SU-DHL-6 (cell line): Measurements from ENCODE around the gene LYZL1.

Source experiments
- H2AFZ ChIP-seq: fragments of 200-600 bp; sonication (generic); 2 replicates; pipeline ENCODE4 v1.6.1; 2014; ENCODE audit warnings: low read depth, mild to moderate bottlenecking, moderate library complexity, mixed read lengths, antibody characterized with exemption, low read length; ENCODE audit not compliant: severe bottlenecking
- H3F3A ChIP-seq: fragments of 200-600 bp; shearing (Covaris generic); 2 replicates; pipeline ENCODE4 v1.6.0; 2016; ENCODE audit warnings: antibody characterized with exemption, mild to moderate bottlenecking; ENCODE audit not compliant: insufficient read depth
- H3K27ac ChIP-seq: fragments of 200-600 bp; sonication (generic); 2 replicates; pipeline ENCODE4 v1.5.1; 2016; ENCODE audit warnings: low read depth, mild to moderate bottlenecking, low read length, moderate library complexity, mixed read lengths
- H3K27me3 ChIP-seq: fragments of 200-600 bp; sonication (generic), shearing (Covaris generic); 2 replicates; pipeline ENCODE4 v1.6.0; 2014; ENCODE audit warnings: mild to moderate bottlenecking, low read length
- H3K36me3 ChIP-seq: fragments of 200-600 bp; sonication (generic); 2 replicates; pipeline ENCODE4 v1.6.1; 2014; ENCODE audit warnings: mild to moderate bottlenecking, low read length, mixed read lengths
- H3K4me2 ChIP-seq: fragments of 300-600, 200-600 bp; shearing (Covaris generic), sonication (generic); 2 replicates; pipeline ENCODE4 v1.6.0; 2014; ENCODE audit warnings: low read length, low read depth, mild to moderate bottlenecking; ENCODE audit not compliant: poor library complexity, severe bottlenecking
- H3K4me3 ChIP-seq: fragments of 200-600 bp; sonication (generic); 2 replicates; pipeline ENCODE4 v1.5.1; 2014; ENCODE audit warnings: antibody characterized with exemption, low read length, mild to moderate bottlenecking, mixed read lengths; ENCODE audit not compliant: insufficient read depth, poor library complexity, severe bottlenecking
- H3K79me2 ChIP-seq: fragments of 200-600 bp; sonication (generic); 2 replicates; pipeline ENCODE4 v1.6.1; 2014; ENCODE audit warnings: mild to moderate bottlenecking, low read length, moderate library complexity; ENCODE audit not compliant: insufficient read depth
- H3K9ac ChIP-seq: fragments of 200-600 bp; sonication (generic); 2 replicates; pipeline ENCODE4 v1.7.0; 2014; ENCODE audit warnings: mild to moderate bottlenecking, low read length
- H3K9me2 ChIP-seq: fragments of 200-600 bp; sonication (generic); replicated peaks from 2 replicates; pipeline ENCODE4 v1.6.1; 2014; ENCODE audit warnings: low read length; ENCODE audit not compliant: insufficient read depth
- H3K9me3 ChIP-seq: fragments of 200-600 bp; sonication (generic); 2 replicates; pipeline ENCODE4 v1.6.1; 2014; ENCODE audit warnings: low read length, mixed read lengths; ENCODE audit not compliant: insufficient read depth
- H4K20me1 ChIP-seq: fragments of 200-600 bp; sonication (generic); 2 replicates; pipeline ENCODE4 v1.6.1; 2014; ENCODE audit warnings: low read depth, mild to moderate bottlenecking, antibody characterized with exemption, low read length, moderate library complexity, mixed read lengths
- CTCF ChIP-seq: fragments of 200-600 bp; sonication (generic); IDR thresholded peaks from one replicate; pipeline ENCODE4 v1.5.1; 2017; ENCODE audit warnings: antibody characterized with exemption, mild to moderate bottlenecking, low read length, moderate library complexity; ENCODE audit not compliant: insufficient read depth, poor library complexity, severe bottlenecking
- EZH2phosphoT487 ChIP-seq: fragments of 200-600 bp; sonication (generic), shearing (Covaris generic); conservative IDR thresholded peaks from 2 replicates; pipeline ENCODE4 v1.6.1; 2018; ENCODE audit warnings: mild to moderate bottlenecking, antibody characterized with exemption, low read length, moderate library complexity, mixed read lengths

The LYZL1 gene

GRCh38 chr10:29345910-29346209 lies 57.0 kb downstream of the LYZL1 start:
- H3K9ac ChIP-seq: no peak overlapping the region
- no peaks in the 10 kb centered on the region for H4K20me1 ChIP-seq
- H3F3A ChIP-seq: no peaks in the 10 kb centered on the region
- no peak overlapping the region for H3K27ac ChIP-seq
- H3K79me2 ChIP-seq: no peaks in the 10 kb centered on the region
- H3K9me2 ChIP-seq: no peaks in the 10 kb centered on the region
- no peaks in the 10 kb centered on the region for H3K36me3 ChIP-seq
- H2AFZ ChIP-seq: no peak overlapping the region
- TF ChIP-seq CTCF (no peak), EZH2phosphoT487 (no peak)
- H3K4me2 ChIP-seq: no peak overlapping the region
- no peak overlapping the region for H3K4me3 ChIP-seq
- no peaks in the 10 kb centered on the region for H3K27me3 ChIP-seq
- no peaks in the 10 kb centered on the region for H3K9me3 ChIP-seq

GRCh38 chr10:29346296-29347001 lies 57.6 kb downstream of the LYZL1 start:
- Histone ChIP-seq H3K4me3 (no peak overlapping the region), H3K9ac (no peak overlapping the region), H2AFZ (no peak overlapping the region), H3K27me3 (no peaks in the 10 kb centered on the region), H3F3A (no peaks in the 10 kb centered on the region), H3K36me3 (no peaks in the 10 kb centered on the region), H3K79me2 (no peaks in the 10 kb centered on the region), H3K9me2 (no peaks in the 10 kb centered on the region), H3K27ac (no peak overlapping the region), H4K20me1 (no peaks in the 10 kb centered on the region), H3K4me2 (no peak overlapping the region), H3K9me3 (no peaks in the 10 kb centered on the region)
- TF ChIP-seq CTCF: no peak
- no peak for TF ChIP-seq EZH2phosphoT487

GRCh38 chr10:29348836-29349235 lies 60.0 kb downstream of the LYZL1 start:
- no peak overlapping the region for H2AFZ ChIP-seq
- no peaks in the 10 kb centered on the region for H3K36me3 ChIP-seq
- H3K9me3 ChIP-seq: no peaks in the 10 kb centered on the region
- no peak overlapping the region for H3K9ac ChIP-seq
- no peaks in the 10 kb centered on the region for H3K79me2 ChIP-seq
- H3K27ac ChIP-seq: no peak overlapping the region
- TF ChIP-seq EZH2phosphoT487 (no peak), CTCF (no peak)
- H3K4me3 ChIP-seq: no peak overlapping the region
- H3K4me2 ChIP-seq: no peak overlapping the region
- no peaks in the 10 kb centered on the region for H3F3A ChIP-seq
- no peaks in the 10 kb centered on the region for H4K20me1 ChIP-seq
- H3K9me2 ChIP-seq: no peaks in the 10 kb centered on the region
- H3K27me3 ChIP-seq: no peaks in the 10 kb centered on the region

GRCh38 chr10:29353305-29353704 lies 64.4 kb downstream of the LYZL1 start:
- no peaks in the 10 kb centered on the region for H3K79me2 ChIP-seq
- H4K20me1 ChIP-seq: no peaks in the 10 kb centered on the region
- H3K9me2 ChIP-seq: no peaks in the 10 kb centered on the region
- H3F3A ChIP-seq: no peaks in the 10 kb centered on the region
- H3K36me3 ChIP-seq: no peaks in the 10 kb centered on the region
- no peak overlapping the region for H3K4me2 ChIP-seq
- no peak overlapping the region for H3K4me3 ChIP-seq
- H3K27me3 ChIP-seq: no peaks in the 10 kb centered on the region
- no peak overlapping the region for H3K9ac ChIP-seq
- no peak overlapping the region for H2AFZ ChIP-seq
- H3K27ac ChIP-seq: no peak overlapping the region
- no peak for TF ChIP-seq EZH2phosphoT487
- TF ChIP-seq CTCF: no peak
- H3K9me3 ChIP-seq: no peaks in the 10 kb centered on the region
